HUES64 (cell line): Measurements from ENCODE around the gene SHOC1.
"Not testable (repeated sequence)": the region's sequence is repeated elsewhere in the genome, so short reads cannot be mapped to it uniquely, and the experiment has no call there.

ENCODE experiments used
- H3K27ac ChIP-seq: 2 replicates; pipeline ENCODE4 v1.7.0; 2013; ENCODE audit warnings: low read depth, low read length, inconsistent platforms
- H3K27me3 ChIP-seq: 2 replicates; pipeline ENCODE4 v1.6.1; 2013; ENCODE audit warnings: mild to moderate bottlenecking, low read length; ENCODE audit not compliant: insufficient read depth
- H3K36me3 ChIP-seq: 2 replicates; pipeline ENCODE4 v1.6.1; 2013; ENCODE audit warnings: mild to moderate bottlenecking, low read length; ENCODE audit not compliant: insufficient read depth
- H3K4me1 ChIP-seq: 2 replicates; pipeline ENCODE4 v1.6.1; 2013; ENCODE audit warnings: mild to moderate bottlenecking, low read length, moderate library complexity; ENCODE audit not compliant: insufficient read depth
- H3K4me3 ChIP-seq: 2 replicates; pipeline ENCODE4 v1.5.1; 2013; ENCODE audit warnings: mild to moderate bottlenecking, low read length, moderate library complexity
- H3K9ac ChIP-seq: 2 replicates; pipeline ENCODE4 v1.6.1; 2013; ENCODE audit warnings: mild to moderate bottlenecking, low read depth, low read length
- H3K9me3 ChIP-seq: 2 replicates; pipeline ENCODE4 v1.6.1; 2013; ENCODE audit warnings: low read depth, low read length; ENCODE audit not compliant: insufficient read depth
- WGBS: fragments of 150-250, 120-280 bp; methylation state at CpG from one replicate; pipeline ENCODE4 v1.1.7; 2013; ENCODE audit warnings: missing lambda C conversion rate; 5-methylcytosine and 5-hydroxymethylcytosine counted together

SHOC1 gene

GRCh38 chr9:111805262-111805661, 10.5 kb upstream of the SHOC1 start:
- Histone ChIP-seq H3K27ac (no peak overlapping the region), H3K36me3 (no peaks in the 10 kb centered on the region), H3K4me3 (no peak overlapping the region), H3K27me3 (no peaks in the 10 kb centered on the region), H3K9ac (no peak overlapping the region), H3K4me1 (no peaks in the 10 kb centered on the region), H3K9me3 (no peaks in the 10 kb centered on the region)
- 98% methylated on average over 1 of the region's 2 CpGs for WGBS

- no peaks in the 10 kb centered on the region for H3K9me3 ChIP-seq
- H3K36me3 ChIP-seq, result no peaks in the 10 kb centered on the region
- H3K4me1 ChIP-seq, result no peaks in the 10 kb centered on the region
- H3K27ac ChIP-seq, result no peak overlapping the region
- 93% methylated on average over 2 of the region's 2 CpGs for WGBS
- H3K4me3 ChIP-seq, result no peak overlapping the region
- no peaks in the 10 kb centered on the region for H3K27me3 ChIP-seq
- H3K9ac ChIP-seq, result no peak overlapping the region
Observed at GRCh38 chr9:111804636-111805035, 9.9 kb upstream of the SHOC1 start.

GRCh38 chr9:111803924-111804323, 9.2 kb upstream of the SHOC1 start:
- Histone ChIP-seq H3K27me3 (no peaks in the 10 kb centered on the region), H3K9ac (no peak overlapping the region), H3K27ac (no peak overlapping the region), H3K36me3 (no peaks in the 10 kb centered on the region), H3K4me1 (no peaks in the 10 kb centered on the region), H3K9me3 (no peaks in the 10 kb centered on the region), H3K4me3 (no peak overlapping the region)
- 93% methylated on average over 1 of the region's 3 CpGs for whole genome bisulfite sequencing

GRCh38 chr9:111799915-111800526, 5.3 kb upstream of the SHOC1 start:
- Histone ChIP-seq H3K27me3 (no peaks in the 10 kb centered on the region), H3K27ac (no peak overlapping the region), H3K9me3 (no peaks in the 10 kb centered on the region), H3K36me3 (no peaks in the 10 kb centered on the region), H3K4me3 (no peak overlapping the region), H3K9ac (no peak overlapping the region), H3K4me1 (no peaks in the 10 kb centered on the region)
- whole genome bisulfite sequencing, result 100% methylated on average over 1 of the region's 1 CpG

- H3K4me1 ChIP-seq, result no peaks in the 10 kb centered on the region
- H3K4me3 ChIP-seq, result no peak overlapping the region
- no peaks in the 10 kb centered on the region for H3K27me3 ChIP-seq
- H3K36me3 ChIP-seq, result no peaks in the 10 kb centered on the region
- H3K9ac ChIP-seq, result no peak overlapping the region
- H3K9me3 ChIP-seq, result no peaks in the 10 kb centered on the region
- no peak overlapping the region for H3K27ac ChIP-seq
Observed at GRCh38 chr9:111799506-111799905, 4.8 kb upstream of the SHOC1 start.

- H3K36me3 ChIP-seq, result no peaks in the 10 kb centered on the region
- H3K4me1 ChIP-seq, result no peaks in the 10 kb centered on the region
- no peaks in the 10 kb centered on the region for H3K9me3 ChIP-seq
- no peak overlapping the region for H3K27ac ChIP-seq
- H3K9ac ChIP-seq, result no peak overlapping the region
- H3K27me3 ChIP-seq, result no peaks in the 10 kb centered on the region
- H3K4me3 ChIP-seq, result no peak overlapping the region
Observed at GRCh38 chr9:111798786-111799185, 4.0 kb upstream of the SHOC1 start.

GRCh38 chr9:111795557-111795839, 761 bp upstream of the SHOC1 start:
- 100% methylated on average over 1 of the region's 2 CpGs for WGBS
- Histone ChIP-seq H3K9ac (no peak overlapping the region), H3K36me3 (no peaks in the 10 kb centered on the region), H3K4me3 (no peak overlapping the region), H3K9me3 (no peaks in the 10 kb centered on the region), H3K4me1 (no peaks in the 10 kb centered on the region), H3K27me3 (no peaks in the 10 kb centered on the region), H3K27ac (no peak overlapping the region)

- H3K4me3 ChIP-seq, H3K4me1 ChIP-seq, H3K27me3 ChIP-seq, H3K27ac ChIP-seq, H3K36me3 ChIP-seq, H3K9me3 ChIP-seq, H3K9ac ChIP-seq: not testable (repeated sequence)
- 83% methylated on average over 1 of the region's 1 CpG for WGBS
Observed at GRCh38 chr9:111791821-111792220, 2.9 kb downstream of the SHOC1 start.

- Histone ChIP-seq H3K27ac (no peak overlapping the region), H3K27me3 (no peaks in the 10 kb centered on the region), H3K9ac (no peak overlapping the region), H3K9me3 (0 out of 2 replicates have a peak, but pooled peaks cover 6% of the 10 kb centered on the region), H3K4me3 (no peak overlapping the region), H3K4me1 (no peaks in the 10 kb centered on the region), H3K36me3 (no peaks in the 10 kb centered on the region)
- 83% methylated on average over 1 of the region's 1 CpG for WGBS
Observed at GRCh38 chr9:111789881-111790280, 4.9 kb downstream of the SHOC1 start.

GRCh38 chr9:111783857-111784256, 10.9 kb downstream of the SHOC1 start:
- H3K36me3 ChIP-seq, result no peaks in the 10 kb centered on the region
- H3K9me3 ChIP-seq, result 0 out of 2 replicates have a peak, but pooled peaks cover 6% of the 10 kb centered on the region
- no peak overlapping the region for H3K9ac ChIP-seq
- no peak overlapping the region for H3K4me3 ChIP-seq
- 89% methylated on average over 2 of the region's 2 CpGs for WGBS
- no peaks in the 10 kb centered on the region for H3K27me3 ChIP-seq
- no peaks in the 10 kb centered on the region for H3K4me1 ChIP-seq
- H3K27ac ChIP-seq, result no peak overlapping the region

- H3K9ac ChIP-seq, result no peak overlapping the region
- WGBS, result 99% methylated on average over 2 of the region's 2 CpGs
- H3K4me3 ChIP-seq, result no peak overlapping the region
- H3K4me1 ChIP-seq, result no peaks in the 10 kb centered on the region
- H3K27ac ChIP-seq, result no peak overlapping the region
- no peaks in the 10 kb centered on the region for H3K36me3 ChIP-seq
- H3K27me3 ChIP-seq, result no peaks in the 10 kb centered on the region
- 0 out of 2 replicates have a peak, but pooled peaks cover 6% of the 10 kb centered on the region for H3K9me3 ChIP-seq
Observed at GRCh38 chr9:111783424-111783823, 11.3 kb downstream of the SHOC1 start.

GRCh38 chr9:111766066-111766465, 28.7 kb downstream of the SHOC1 start:
- no peak overlapping the region for H3K27ac ChIP-seq
- no peaks in the 10 kb centered on the region for H3K36me3 ChIP-seq
- no peak overlapping the region for H3K9ac ChIP-seq
- H3K9me3 ChIP-seq, result peaks cover 7% of the 10 kb centered on the region
- no peaks in the 10 kb centered on the region for H3K27me3 ChIP-seq
- H3K4me3 ChIP-seq, result no peak overlapping the region
- no peaks in the 10 kb centered on the region for H3K4me1 ChIP-seq
